ENCODE results near the gene ITGAX. TPM values are rescaled to one million over a fixed set of nuclear protein-coding genes. Genes with fewer than 3 reads are reported as not detected.

ITGAX gene
- total RNA-seq, 1 experiment from 2014 or later: not detected

GRCh38 chr16:31420037-31420436, 65.1 kb downstream of the ITGAX start:
- no peak for TF ChIP-seq EZH2 (IDR thresholded peaks at IDR 0.05; ENCODE audit: borderline replicate concordance, low read depth, low read length, poor library complexity, severe bottlenecking)
- no peak for TF ChIP-seq CTCF (conservative IDR thresholded peaks at IDR 0.05; ENCODE audit: low read depth, low read length)
- DNase-seq (ENCODE audit: low spot score): no peak
- BruUV-seq (replicated peaks): no TSS peak
- Histone ChIP-seq H3K4me3 (ENCODE audit: low read depth, low read length, poor library complexity, severe bottlenecking) (no peak overlapping the region), H3K36me3 (ENCODE audit: insufficient read depth, low read length, poor library complexity, severe bottlenecking) (no peaks in the 10 kb centered on the region), H3K9me3 (ENCODE audit: low read depth, low read length, poor library complexity, severe bottlenecking) (no peaks in the 10 kb centered on the region), H3K27me3 (replicated peaks; ENCODE audit: insufficient read depth, low read depth, low read length, poor library complexity) (no peaks in the 10 kb centered on the region), H3K4me1 (ENCODE audit: insufficient read depth, low read length, poor library complexity, severe bottlenecking) (no peaks in the 10 kb centered on the region), H3K27ac (ENCODE audit: low read depth, low read length, poor library complexity, severe bottlenecking) (no peak overlapping the region)
- intact Hi-C loops (cut with micrococcal nuclease; ENCODE audit: unreplicated experiment): no loop called here
- CTCF ChIA-PET: no interaction called here
- POLR2A ChIA-PET (ENCODE audit: low non-redundant PET): no interaction called here

- no peak for DNase-seq (ENCODE audit: low spot score)
- Histone ChIP-seq H3K27ac (ENCODE audit: low read depth, low read length, poor library complexity, severe bottlenecking) (no peak overlapping the region), H3K36me3 (ENCODE audit: insufficient read depth, low read length, poor library complexity, severe bottlenecking) (no peaks in the 10 kb centered on the region), H3K9me3 (ENCODE audit: low read depth, low read length, poor library complexity, severe bottlenecking) (no peaks in the 10 kb centered on the region), H3K27me3 (replicated peaks; ENCODE audit: insufficient read depth, low read depth, low read length, poor library complexity) (peaks cover 3% of the 10 kb centered on the region), H3K4me1 (ENCODE audit: insufficient read depth, low read length, poor library complexity, severe bottlenecking) (no peaks in the 10 kb centered on the region), H3K4me3 (ENCODE audit: low read depth, low read length, poor library complexity, severe bottlenecking) (no peak overlapping the region)
- BruUV-seq (replicated peaks): no TSS peak
- intact Hi-C loops (cut with micrococcal nuclease; ENCODE audit: unreplicated experiment): no loop called here
- TF ChIP-seq EZH2 (IDR thresholded peaks at IDR 0.05; ENCODE audit: borderline replicate concordance, low read depth, low read length, poor library complexity, severe bottlenecking): no peak
- TF ChIP-seq CTCF (conservative IDR thresholded peaks at IDR 0.05; ENCODE audit: low read depth, low read length): no peak
- POLR2A ChIA-PET (ENCODE audit: low non-redundant PET): no interaction called here
- CTCF ChIA-PET: no interaction called here
Observed at GRCh38 chr16:31421587-31421986, 66.6 kb downstream of the ITGAX start.

- BruUV-seq (replicated peaks): no TSS peak
- no peak for DNase-seq (ENCODE audit: low spot score)
- H3K36me3 ChIP-seq (ENCODE audit: insufficient read depth, low read length, poor library complexity, severe bottlenecking): no peaks in the 10 kb centered on the region
- POLR2A ChIA-PET (ENCODE audit: low non-redundant PET): no interaction called here
- intact Hi-C loops (cut with micrococcal nuclease; ENCODE audit: unreplicated experiment): no loop called here
- peaks cover 6% of the 10 kb centered on the region for H3K27me3 ChIP-seq (replicated peaks; ENCODE audit: insufficient read depth, low read depth, low read length, poor library complexity)
- no peaks in the 10 kb centered on the region for H3K4me1 ChIP-seq (ENCODE audit: insufficient read depth, low read length, poor library complexity, severe bottlenecking)
- H3K9me3 ChIP-seq (ENCODE audit: low read depth, low read length, poor library complexity, severe bottlenecking): no peaks in the 10 kb centered on the region
- no peak overlapping the region for H3K27ac ChIP-seq (ENCODE audit: low read depth, low read length, poor library complexity, severe bottlenecking)
- no peak overlapping the region for H3K4me3 ChIP-seq (ENCODE audit: low read depth, low read length, poor library complexity, severe bottlenecking)
- TF ChIP-seq EZH2 (IDR thresholded peaks at IDR 0.05; ENCODE audit: borderline replicate concordance, low read depth, low read length, poor library complexity, severe bottlenecking) (no peak), CTCF (conservative IDR thresholded peaks at IDR 0.05; ENCODE audit: low read depth, low read length) (no peak)
- CTCF ChIA-PET: no interaction called here
Observed at GRCh38 chr16:31423241-31423640, 68.3 kb downstream of the ITGAX start.

Data from A673 (cell line).